Fibroblast of villous mesenchyme (primary cell): ENCODE measurements around the gene TRPV3. TPM values are rescaled to one million over a fixed set of nuclear protein-coding genes. Genes with fewer than 3 reads are reported as not detected.

Experiments
- DNase-seq: peaks from one replicate; pipeline ENCODE4 v3.0.0-alpha.2; 2010; ENCODE audit warnings: low read depth
- H3K4me3 ChIP-seq: 2 replicates; pipeline ENCODE4 v1.5.1; 2011; ENCODE audit warnings: low read depth, mild to moderate bottlenecking, low read length
- total RNA-seq: library from RNA; depleted of rRNA; stranded (reverse); fragments of >200 nt; gene quantifications from 2 replicates; pipeline ENCODE4 v1.2.3, GENCODE V29; 2012
- TF ChIP-seq, protein P1 (sequence below): IDR thresholded peaks from 2 replicates; pipeline ENCODE4 v1.5.1; 2012; ENCODE audit warnings: low read depth, mild to moderate bottlenecking, low read length; ENCODE audit not compliant: insufficient read depth

The TRPV3 gene
- 0.43 and 1.3 TPM in 2 replicates for total RNA-seq

DNA sequence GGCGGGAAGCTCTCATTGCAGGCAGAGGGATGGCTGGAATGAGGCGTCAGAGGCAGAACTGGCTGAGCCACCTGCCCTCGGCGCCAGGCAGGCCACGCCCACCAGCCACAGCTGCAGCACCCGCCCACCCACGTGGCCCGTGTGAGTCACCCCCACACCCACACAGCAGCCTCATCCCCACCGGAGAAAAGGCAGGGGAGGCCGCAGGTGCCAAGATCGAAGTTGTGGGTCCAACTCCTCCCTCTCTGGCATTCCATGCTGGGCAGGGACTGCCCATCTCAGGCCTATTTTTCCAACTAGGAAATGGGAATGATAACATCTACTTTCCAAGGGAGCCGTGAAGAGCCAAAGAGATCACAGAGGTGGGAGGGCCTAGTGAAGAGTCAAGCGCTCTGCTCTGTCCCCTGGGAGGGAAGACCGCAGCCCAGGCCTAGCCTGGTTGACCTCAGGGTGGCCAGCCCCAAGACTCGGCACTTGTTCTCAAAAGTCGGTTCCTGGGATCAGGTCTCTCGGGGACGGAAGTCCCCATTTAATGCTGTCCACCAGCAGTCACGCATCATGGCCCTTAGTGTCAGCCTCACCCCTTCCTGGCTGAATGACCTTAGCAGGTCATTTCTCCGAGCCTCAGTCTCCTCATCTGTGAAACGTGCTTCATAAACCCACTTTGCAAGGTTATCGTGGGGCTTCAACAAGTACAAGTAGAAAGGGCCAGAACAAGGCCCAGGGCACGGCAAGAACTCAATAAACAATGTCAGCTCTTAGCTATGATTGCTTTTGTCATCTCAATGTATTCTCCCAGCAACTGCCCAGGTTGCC lies at the start of gene TRPV3:
Gene TRPV3 (minus strand): TSS at position 45 of the 816 bp plus-strand sequence. CDS start 2,962 bp downstream, outside the sequence.
- no peak within 1 kb of the TSS for H3K4me3 ChIP-seq
- DNase-seq: no peak
- TF ChIP-seq, protein P1, sequence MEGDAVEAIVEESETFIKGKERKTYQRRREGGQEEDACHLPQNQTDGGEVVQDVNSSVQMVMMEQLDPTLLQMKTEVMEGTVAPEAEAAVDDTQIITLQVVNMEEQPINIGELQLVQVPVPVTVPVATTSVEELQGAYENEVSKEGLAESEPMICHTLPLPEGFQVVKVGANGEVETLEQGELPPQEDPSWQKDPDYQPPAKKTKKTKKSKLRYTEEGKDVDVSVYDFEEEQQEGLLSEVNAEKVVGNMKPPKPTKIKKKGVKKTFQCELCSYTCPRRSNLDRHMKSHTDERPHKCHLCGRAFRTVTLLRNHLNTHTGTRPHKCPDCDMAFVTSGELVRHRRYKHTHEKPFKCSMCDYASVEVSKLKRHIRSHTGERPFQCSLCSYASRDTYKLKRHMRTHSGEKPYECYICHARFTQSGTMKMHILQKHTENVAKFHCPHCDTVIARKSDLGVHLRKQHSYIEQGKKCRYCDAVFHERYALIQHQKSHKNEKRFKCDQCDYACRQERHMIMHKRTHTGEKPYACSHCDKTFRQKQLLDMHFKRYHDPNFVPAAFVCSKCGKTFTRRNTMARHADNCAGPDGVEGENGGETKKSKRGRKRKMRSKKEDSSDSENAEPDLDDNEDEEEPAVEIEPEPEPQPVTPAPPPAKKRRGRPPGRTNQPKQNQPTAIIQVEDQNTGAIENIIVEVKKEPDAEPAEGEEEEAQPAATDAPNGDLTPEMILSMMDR: no peak

GRCh38 chr17:3603870-3604259 lies 46.3 kb upstream of the TRPV3 start:
- TF ChIP-seq, protein P1: no peak

DNA sequence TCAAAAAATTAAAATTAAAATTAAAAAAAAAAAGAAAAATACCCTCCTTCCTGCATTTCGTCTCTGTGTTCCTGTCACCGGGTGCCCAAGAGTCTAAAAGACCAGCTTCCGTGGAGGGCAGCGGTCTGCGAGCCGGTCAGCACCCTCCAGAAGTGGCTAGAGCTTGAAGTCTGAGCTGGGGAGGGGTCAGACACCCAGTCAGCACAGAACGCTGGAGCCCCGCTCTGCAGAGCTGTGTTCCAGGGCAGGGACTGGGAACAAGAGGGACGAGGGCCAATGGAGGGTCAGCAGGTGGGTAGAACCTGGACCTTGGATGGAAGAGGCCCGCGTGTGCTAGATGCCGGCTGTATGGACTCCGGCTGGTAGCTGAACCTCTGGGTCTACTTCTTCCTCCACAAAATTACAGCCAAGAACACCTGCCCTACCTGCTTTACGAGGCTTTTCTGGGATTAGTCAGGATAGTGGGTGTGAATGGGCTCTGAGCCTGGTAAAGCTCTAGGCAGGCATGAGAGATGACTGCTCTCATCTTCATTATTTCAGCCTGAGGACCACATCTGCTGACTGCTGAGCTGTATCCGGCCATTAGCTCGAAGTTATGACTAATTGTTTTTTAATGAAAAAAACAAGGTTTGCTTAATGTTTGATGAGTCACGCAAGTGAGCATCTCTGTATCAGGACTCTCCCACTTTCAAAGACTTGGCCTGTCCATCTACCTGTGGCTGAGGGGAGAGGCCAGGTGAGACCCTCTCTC lies 45.7 kb upstream of the TRPV3 start:
- no peak overlapping the region for H3K4me3 ChIP-seq
- TF ChIP-seq, protein P1: no peak
- DNase-seq: peak; percentile 67

More at GRCh38 chr17:3603870-3604259, 46.3 kb upstream of the TRPV3 start:
- no peak overlapping the region for H3K4me3 ChIP-seq
- no peak for DNase-seq

DNA sequence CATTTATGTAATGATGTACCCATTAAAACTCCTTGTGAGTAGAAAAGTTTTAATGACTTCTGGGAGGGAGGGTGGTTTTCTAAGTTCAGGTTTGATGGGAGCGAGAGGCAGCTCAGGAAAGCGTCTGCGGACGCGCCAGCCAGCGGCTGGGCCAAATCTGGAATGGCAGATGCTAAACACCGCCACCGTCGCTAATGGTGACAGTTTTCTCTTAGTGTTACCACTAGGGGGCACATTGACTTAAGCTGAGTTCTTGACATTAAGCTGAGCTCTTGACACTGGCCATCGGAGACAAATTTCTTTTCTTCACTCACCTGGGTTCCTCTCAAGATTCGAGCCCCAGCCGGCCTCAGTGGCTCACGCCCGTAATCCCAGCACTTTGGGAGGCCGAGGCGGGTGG lies 44.9 kb upstream of the TRPV3 start:
- H3K4me3 ChIP-seq: no peak overlapping the region
- TF ChIP-seq, protein P1: peak; percentile 53
- DNase-seq: peak; percentile 41

- no peak overlapping the region for H3K4me3 ChIP-seq
- TF ChIP-seq, protein P1: no peak
- no peak for DNase-seq
Measured at GRCh38 chr17:3600529-3601205, 43.1 kb upstream of the TRPV3 start.

DNA sequence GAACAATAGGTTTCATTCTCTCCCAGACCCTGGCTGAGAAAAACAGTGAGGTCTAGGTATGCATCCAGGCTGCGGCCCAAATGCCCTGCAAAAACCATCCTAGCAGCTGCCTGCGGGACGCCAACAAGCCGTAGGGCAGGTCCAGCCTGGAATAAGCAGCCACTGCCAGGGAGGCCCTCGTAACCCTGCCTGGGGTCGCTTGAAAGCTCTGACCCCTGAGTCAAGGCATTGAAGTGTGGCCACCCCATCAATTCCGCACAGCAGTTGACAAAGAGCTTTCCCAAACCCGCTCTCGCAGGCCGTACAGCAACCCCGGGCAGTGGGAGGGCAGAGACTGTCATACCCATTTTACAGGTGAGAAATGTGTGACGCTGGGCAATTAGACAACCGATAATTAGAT lies 40.5 kb upstream of the TRPV3 start:
- no peak for DNase-seq
- TF ChIP-seq, protein P1: no peak
- no peak overlapping the region for H3K4me3 ChIP-seq
